ENCODE measurements around the gene NPIPA8. TPM values are rescaled to one million over a fixed set of nuclear protein-coding genes. Genes with fewer than 3 reads are reported as not detected.
"Not testable (repeated sequence)": the region's sequence is repeated elsewhere in the genome, so short reads cannot be mapped to it uniquely, and the experiment has no call there.

NPIPA8 gene
- total RNA-seq, 1 donor from 2014 or later = 0.34 TPM

- not testable (repeated sequence) for H3K27ac Mint-ChIP-seq; DNase-seq (ENCODE audit: low spot score, unreplicated experiment); H3K4me1 Mint-ChIP-seq (ENCODE audit: low read depth); H3K27me3 Mint-ChIP-seq; H3K9me3 Mint-ChIP-seq (ENCODE audit: low read depth); H3K4me3 Mint-ChIP-seq (ENCODE audit: low read depth); H3K36me3 Mint-ChIP-seq (ENCODE audit: insufficient read depth)
These were observed 30.5 kb downstream of the NPIPA8 start for GRCh38 chr16:18306066-18306465.

GRCh38 chr16:18303059-18303706 lies 33.4 kb downstream of the NPIPA8 start:
- H3K27me3 Mint-ChIP-seq; H3K9me3 Mint-ChIP-seq (ENCODE audit: low read depth); H3K4me3 Mint-ChIP-seq (ENCODE audit: low read depth); DNase-seq (ENCODE audit: low spot score, unreplicated experiment); H3K4me1 Mint-ChIP-seq (ENCODE audit: low read depth); H3K27ac Mint-ChIP-seq; H3K36me3 Mint-ChIP-seq (ENCODE audit: insufficient read depth): not testable (repeated sequence)

- H3K4me1 Mint-ChIP-seq (ENCODE audit: low read depth); H3K4me3 Mint-ChIP-seq (ENCODE audit: low read depth): not testable (repeated sequence)
These were observed 38.8 kb downstream of the NPIPA8 start for GRCh38 chr16:18297714-18298113.

GRCh38 chr16:18296931-18297330 lies 39.6 kb downstream of the NPIPA8 start:
- not testable (repeated sequence) for H3K9me3 Mint-ChIP-seq (ENCODE audit: low read depth); H3K27ac Mint-ChIP-seq; H3K36me3 Mint-ChIP-seq (ENCODE audit: insufficient read depth); H3K27me3 Mint-ChIP-seq; H3K4me3 Mint-ChIP-seq (ENCODE audit: low read depth); H3K4me1 Mint-ChIP-seq (ENCODE audit: low read depth); DNase-seq (ENCODE audit: low spot score, unreplicated experiment)

More at GRCh38 chr16:18297714-18298113, 38.8 kb downstream of the NPIPA8 start:
- not testable (repeated sequence) for H3K9me3 Mint-ChIP-seq (ENCODE audit: low read depth); DNase-seq (ENCODE audit: low spot score, unreplicated experiment); H3K27me3 Mint-ChIP-seq; H3K36me3 Mint-ChIP-seq (ENCODE audit: insufficient read depth); H3K27ac Mint-ChIP-seq

GRCh38 chr16:18294371-18294770 lies 42.2 kb downstream of the NPIPA8 start:
- not testable (repeated sequence) for H3K4me1 Mint-ChIP-seq (ENCODE audit: low read depth); H3K27ac Mint-ChIP-seq; H3K27me3 Mint-ChIP-seq; DNase-seq (ENCODE audit: low spot score, unreplicated experiment); H3K4me3 Mint-ChIP-seq (ENCODE audit: low read depth); H3K36me3 Mint-ChIP-seq (ENCODE audit: insufficient read depth); H3K9me3 Mint-ChIP-seq (ENCODE audit: low read depth)

- not testable (repeated sequence) for H3K9me3 Mint-ChIP-seq (ENCODE audit: low read depth); H3K4me1 Mint-ChIP-seq (ENCODE audit: low read depth); H3K27ac Mint-ChIP-seq; DNase-seq (ENCODE audit: low spot score, unreplicated experiment); H3K36me3 Mint-ChIP-seq (ENCODE audit: insufficient read depth); H3K27me3 Mint-ChIP-seq; H3K4me3 Mint-ChIP-seq (ENCODE audit: low read depth)
These were observed 43.1 kb downstream of the NPIPA8 start for GRCh38 chr16:18293337-18293956.

GRCh38 chr16:18290959-18291358 lies 45.6 kb downstream of the NPIPA8 start:
- DNase-seq (ENCODE audit: low spot score, unreplicated experiment); H3K9me3 Mint-ChIP-seq (ENCODE audit: low read depth); H3K27me3 Mint-ChIP-seq; H3K27ac Mint-ChIP-seq; H3K4me1 Mint-ChIP-seq (ENCODE audit: low read depth); H3K36me3 Mint-ChIP-seq (ENCODE audit: insufficient read depth); H3K4me3 Mint-ChIP-seq (ENCODE audit: low read depth): not testable (repeated sequence)

- not testable (repeated sequence) for H3K4me3 Mint-ChIP-seq (ENCODE audit: low read depth); H3K4me1 Mint-ChIP-seq (ENCODE audit: low read depth); H3K9me3 Mint-ChIP-seq (ENCODE audit: low read depth); H3K27ac Mint-ChIP-seq; H3K36me3 Mint-ChIP-seq (ENCODE audit: insufficient read depth); DNase-seq (ENCODE audit: low spot score, unreplicated experiment); H3K27me3 Mint-ChIP-seq
These were observed 50.2 kb downstream of the NPIPA8 start for GRCh38 chr16:18286342-18286741.

- H3K9me3 Mint-ChIP-seq (ENCODE audit: low read depth); H3K4me1 Mint-ChIP-seq (ENCODE audit: low read depth); H3K27me3 Mint-ChIP-seq; H3K4me3 Mint-ChIP-seq (ENCODE audit: low read depth); H3K36me3 Mint-ChIP-seq (ENCODE audit: insufficient read depth); H3K27ac Mint-ChIP-seq; DNase-seq (ENCODE audit: low spot score, unreplicated experiment): not testable (repeated sequence)
These were observed 56.2 kb downstream of the NPIPA8 start for GRCh38 chr16:18280319-18280718.

- not testable (repeated sequence) for H3K27me3 Mint-ChIP-seq; H3K36me3 Mint-ChIP-seq (ENCODE audit: insufficient read depth); H3K4me3 Mint-ChIP-seq (ENCODE audit: low read depth); DNase-seq (ENCODE audit: low spot score, unreplicated experiment); H3K4me1 Mint-ChIP-seq (ENCODE audit: low read depth); H3K27ac Mint-ChIP-seq; H3K9me3 Mint-ChIP-seq (ENCODE audit: low read depth)
These were observed 59.8 kb downstream of the NPIPA8 start for GRCh38 chr16:18276756-18277155.

GRCh38 chr16:18270171-18270570 lies 66.4 kb downstream of the NPIPA8 start:
- H3K4me1 Mint-ChIP-seq (ENCODE audit: low read depth); H3K27me3 Mint-ChIP-seq; H3K36me3 Mint-ChIP-seq (ENCODE audit: insufficient read depth); H3K27ac Mint-ChIP-seq; DNase-seq (ENCODE audit: low spot score, unreplicated experiment); H3K4me3 Mint-ChIP-seq (ENCODE audit: low read depth); H3K9me3 Mint-ChIP-seq (ENCODE audit: low read depth): not testable (repeated sequence)
